Neutrophil (primary cell): Measurements from ENCODE around the gene FRRS1L.
"Not testable (repeated sequence)": the region's sequence is repeated elsewhere in the genome, so short reads cannot be mapped to it uniquely, and the experiment has no call there.

ENCODE experiments used
- H3K27ac ChIP-seq: fragments of 200-600 bp; sonication (generic); 2 replicates; pipeline ENCODE4 v1.5.1; 2016; ENCODE audit warnings: mild to moderate bottlenecking, moderate library complexity
- H3K27me3 ChIP-seq: fragments of 200-600 bp; sonication (generic); 2 replicates; pipeline ENCODE4 v1.6.0; 2016; ENCODE audit warnings: mild to moderate bottlenecking
- H3K36me3 ChIP-seq: fragments of 200-600 bp; sonication (generic); 2 replicates; pipeline ENCODE4 v1.5.1; 2017
- H3K4me1 ChIP-seq, 2 experiments: fragments of 200-600 bp in 1 of 2; sonication (generic) in 1 of 2; 1 replicate in 1 of 2; 2 replicates in 1 of 2; pipeline versions ENCODE4 v1.5.1 to v1.6.1; 2013 to 2016; ENCODE audit warnings: low read depth in 1 of 2, low read length in 1 of 2, mild to moderate bottlenecking in 1 of 2, moderate library complexity in 1 of 2; ENCODE audit not compliant: control insufficient read depth in 1 of 2, insufficient read depth in 1 of 2
- H3K4me3 ChIP-seq, 2 experiments: fragments of 200-600 bp in 1 of 2; sonication (generic) in 1 of 2; 1 replicate in 1 of 2; 2 replicates in 1 of 2; pipeline ENCODE4 v1.5.1; 2013 to 2016; ENCODE audit warnings: low read depth in 1 of 2, low read length in 1 of 2, mild to moderate bottlenecking in 1 of 2, moderate library complexity in 1 of 2
- H3K9me3 ChIP-seq: fragments of 200-600 bp; sonication (generic); 2 replicates; pipeline ENCODE4 v1.5.1; 2016
- CTCF ChIP-seq: fragments of 200-600 bp; sonication (generic); IDR thresholded peaks from 2 replicates; pipeline ENCODE4 v1.5.1; 2016; ENCODE audit warnings: antibody characterized with exemption

Gene FRRS1L

GRCh38 chr9:109129470-109130197 is 37.4 kb downstream of the FRRS1L start:
- H3K4me1 ChIP-seq: no peaks in the 10 kb centered on the region
- H3K27me3 ChIP-seq: no peaks in the 10 kb centered on the region
- no peaks in the 10 kb centered on the region for H3K36me3 ChIP-seq
- H3K4me3 ChIP-seq: no peak overlapping the region
- no peak for TF ChIP-seq CTCF
- no peak overlapping the region for H3K27ac ChIP-seq
- H3K9me3 ChIP-seq: no peaks in the 10 kb centered on the region

- H3K27ac ChIP-seq, H3K4me1 ChIP-seq, H3K9me3 ChIP-seq, H3K36me3 ChIP-seq, H3K4me3 ChIP-seq, H3K27me3 ChIP-seq: not testable (repeated sequence)
These were observed 40.4 kb downstream of the FRRS1L start for GRCh38 chr9:109126671-109127070.

GRCh38 chr9:109124121-109124520 is 42.9 kb downstream of the FRRS1L start:
- no peak for TF ChIP-seq CTCF
- no peaks in the 10 kb centered on the region for H3K27me3 ChIP-seq
- H3K27ac ChIP-seq: no peak overlapping the region
- H3K9me3 ChIP-seq: no peaks in the 10 kb centered on the region
- H3K4me3 ChIP-seq: no peak overlapping the region
- peaks cover 13 to 16% of the 10 kb centered on the region in 2 experiments for H3K4me1 ChIP-seq
- H3K36me3 ChIP-seq: no peaks in the 10 kb centered on the region

- Histone ChIP-seq H3K9me3 (no peaks in the 10 kb centered on the region), H3K27me3 (no peaks in the 10 kb centered on the region), H3K27ac (peak overlapping the region; percentile 51), H3K36me3 (no peaks in the 10 kb centered on the region), H3K4me3 (no peak overlapping the region), H3K4me1 (peaks cover 24 to 26% of the 10 kb centered on the region in 2 experiments)
- no peak for TF ChIP-seq CTCF
These were observed 44.1 kb downstream of the FRRS1L start for GRCh38 chr9:109122726-109123621.

- Histone ChIP-seq H3K27ac (no peak overlapping the region), H3K9me3 (no peaks in the 10 kb centered on the region), H3K36me3 (no peaks in the 10 kb centered on the region), H3K4me1 (peaks cover 24 to 26% of the 10 kb centered on the region in 2 experiments), H3K27me3 (no peaks in the 10 kb centered on the region), H3K4me3 (no peak overlapping the region)
- no peak for TF ChIP-seq CTCF
These were observed 45.7 kb downstream of the FRRS1L start for GRCh38 chr9:109121232-109121796.
